Thyroid gland (tissue), 4 donors: ENCODE data around the gene NPFF.

Source experiments
- POLR2A ChIP-seq, 2 donors: fragments of 450-650 bp; IDR thresholded peaks; one replicate each; pipeline ENCODE4 v1.6.1; 2017; ENCODE audit warnings: antibody characterized with exemption in 2 of 2, mild to moderate bottlenecking in 2 of 2, moderate library complexity in 1 of 2
- TF ChIP-seq, protein P1 (sequence below), 6 experiments: fragments of 200-600 bp in 3 of 6; fragments of 450-650 bp in 3 of 6; sonication (generic) in 3 of 6; IDR thresholded peaks; one replicate each; pipeline ENCODE4 v1.5.1; 2016 to 2019; ENCODE audit warnings: antibody characterized with exemption in 6 of 6, mild to moderate bottlenecking in 2 of 6, inconsistent platforms in 1 of 6, moderate library complexity in 1 of 6

DNA sequence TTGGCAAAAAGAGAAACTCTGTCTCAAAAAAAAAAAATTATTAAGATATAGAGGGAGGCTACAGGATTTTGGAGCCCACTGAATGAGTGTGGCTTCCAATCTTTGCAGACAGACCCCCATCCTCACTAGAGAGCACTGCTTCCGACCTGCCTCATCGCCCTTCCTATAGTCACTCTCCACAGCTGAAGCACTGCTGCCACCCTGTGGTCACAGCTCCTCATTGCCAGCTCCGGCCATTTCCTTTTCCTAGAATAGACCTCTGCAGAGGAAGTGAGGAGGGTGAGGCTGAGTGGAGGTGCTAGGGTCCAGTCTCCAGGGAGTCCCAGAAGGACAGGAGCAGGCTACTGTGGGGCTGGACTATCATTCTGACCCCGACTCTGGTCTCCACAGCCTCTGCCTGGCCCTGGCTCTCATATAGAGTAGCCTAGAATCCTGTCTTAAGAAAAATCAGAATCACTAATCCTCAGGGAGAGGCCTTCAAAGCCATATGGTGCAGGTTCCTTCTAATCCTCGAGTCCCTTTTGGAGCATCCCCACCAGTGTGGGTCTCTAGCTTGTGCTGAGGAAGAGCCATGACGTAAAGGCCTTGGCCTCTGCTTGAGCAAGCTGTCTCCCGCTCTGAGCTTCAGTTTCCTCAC is 1.4 kb upstream of the NPFF start:
- TF ChIP-seq, protein P1, sequence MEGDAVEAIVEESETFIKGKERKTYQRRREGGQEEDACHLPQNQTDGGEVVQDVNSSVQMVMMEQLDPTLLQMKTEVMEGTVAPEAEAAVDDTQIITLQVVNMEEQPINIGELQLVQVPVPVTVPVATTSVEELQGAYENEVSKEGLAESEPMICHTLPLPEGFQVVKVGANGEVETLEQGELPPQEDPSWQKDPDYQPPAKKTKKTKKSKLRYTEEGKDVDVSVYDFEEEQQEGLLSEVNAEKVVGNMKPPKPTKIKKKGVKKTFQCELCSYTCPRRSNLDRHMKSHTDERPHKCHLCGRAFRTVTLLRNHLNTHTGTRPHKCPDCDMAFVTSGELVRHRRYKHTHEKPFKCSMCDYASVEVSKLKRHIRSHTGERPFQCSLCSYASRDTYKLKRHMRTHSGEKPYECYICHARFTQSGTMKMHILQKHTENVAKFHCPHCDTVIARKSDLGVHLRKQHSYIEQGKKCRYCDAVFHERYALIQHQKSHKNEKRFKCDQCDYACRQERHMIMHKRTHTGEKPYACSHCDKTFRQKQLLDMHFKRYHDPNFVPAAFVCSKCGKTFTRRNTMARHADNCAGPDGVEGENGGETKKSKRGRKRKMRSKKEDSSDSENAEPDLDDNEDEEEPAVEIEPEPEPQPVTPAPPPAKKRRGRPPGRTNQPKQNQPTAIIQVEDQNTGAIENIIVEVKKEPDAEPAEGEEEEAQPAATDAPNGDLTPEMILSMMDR (IDR thresholded peaks at IDR 0.05), result peak; percentile 63 to 91 (median 90)
- TF ChIP-seq POLR2A (IDR thresholded peaks at IDR 0.05), result no peak
